Naive thymus-derived CD8-positive, alpha-beta T cell (primary cell): Measurements from ENCODE around the gene ANXA10. TPM values are rescaled to one million over a fixed set of nuclear protein-coding genes. Genes with fewer than 3 reads are reported as not detected.
A peak's percentile ranks its signal among the peaks of the same experiment; 100 is the strongest.

Experiments
- ATAC-seq, 2 donors: fragments of 150-1000 bp; cut with Tn5 transposase in 1 of 2; sonication (Bioruptor Pico), chemical (Tn5 transposase) in 1 of 2; 1 replicate in 1 of 2; 2 replicates in 1 of 2; pipeline ENCODE4 v1.10.0; 2021; ENCODE audit warnings: mild to moderate bottlenecking in 2 of 2, moderate library complexity in 2 of 2
- POLR2A ChIA-PET: fragments of 350-600 bp; sonication (Branson Sonifier 250); formaldehyde crosslinking; loops from one replicate; lab custom pipeline; 2021; ENCODE audit warnings: antibody characterized with exemption; lab: Charles Lee
- DNase-seq, 10 donors: peaks; one replicate each; pipeline versions ENCODE4 v3.0.0 to v3.0.0-alpha.2; 2020 to 2022
- H3K27ac Mint-ChIP-seq, 10 donors: one replicate each; pipeline ENCODE4 v1.8.0; 2020 to 2022; ENCODE audit warnings: mild to moderate bottlenecking in 10 of 10, mixed read lengths in 10 of 10, moderate library complexity in 4 of 10, inconsistent platforms in 1 of 10
- H3K27me3 Mint-ChIP-seq, 5 donors: one replicate each; pipeline ENCODE4 v1.8.0; 2021 to 2022; ENCODE audit warnings: mixed read lengths in 5 of 5
- H3K36me3 Mint-ChIP-seq, 3 donors: one replicate each; pipeline ENCODE4 v1.8.0; 2020 to 2022; ENCODE audit warnings: mixed read lengths in 3 of 3, mild to moderate bottlenecking in 2 of 3, inconsistent platforms in 1 of 3
- H3K4me1 Mint-ChIP-seq, 4 donors: one replicate each; pipeline ENCODE4 v1.8.0; 2021 to 2022; ENCODE audit warnings: mixed read lengths in 4 of 4
- H3K4me3 Mint-ChIP-seq, 10 donors: one replicate each; pipeline ENCODE4 v1.8.0; 2020 to 2022; ENCODE audit warnings: mild to moderate bottlenecking in 10 of 10, mixed read lengths in 10 of 10, moderate library complexity in 6 of 10, inconsistent platforms in 1 of 10
- H3K9me3 Mint-ChIP-seq, 9 donors: one replicate each; pipeline ENCODE4 v1.8.0; 2020 to 2022; ENCODE audit warnings: mixed read lengths in 9 of 9, mild to moderate bottlenecking in 3 of 9, inconsistent platforms in 1 of 9, moderate library complexity in 1 of 9
- polyA plus RNA-seq, 3 donors: library from polyadenylated mRNA; unstranded; fragments of 300-500 nt; fragmentation: Illumina TruSeq; gene quantifications; one replicate each; pipeline ENCODE4 v1.2.3, GENCODE V29; 2021
- total RNA-seq, 8 experiments: library from RNA in 2 of 8; stranded (reverse) in 2 of 8; gene quantifications; one replicate each; pipeline ENCODE4 v1.2.3 and lab custom pipeline; 2021 to 2026

ANXA10 gene
- total and polyA plus RNA-seq, 5 experiments from 2014 or later: not detected

DNA sequence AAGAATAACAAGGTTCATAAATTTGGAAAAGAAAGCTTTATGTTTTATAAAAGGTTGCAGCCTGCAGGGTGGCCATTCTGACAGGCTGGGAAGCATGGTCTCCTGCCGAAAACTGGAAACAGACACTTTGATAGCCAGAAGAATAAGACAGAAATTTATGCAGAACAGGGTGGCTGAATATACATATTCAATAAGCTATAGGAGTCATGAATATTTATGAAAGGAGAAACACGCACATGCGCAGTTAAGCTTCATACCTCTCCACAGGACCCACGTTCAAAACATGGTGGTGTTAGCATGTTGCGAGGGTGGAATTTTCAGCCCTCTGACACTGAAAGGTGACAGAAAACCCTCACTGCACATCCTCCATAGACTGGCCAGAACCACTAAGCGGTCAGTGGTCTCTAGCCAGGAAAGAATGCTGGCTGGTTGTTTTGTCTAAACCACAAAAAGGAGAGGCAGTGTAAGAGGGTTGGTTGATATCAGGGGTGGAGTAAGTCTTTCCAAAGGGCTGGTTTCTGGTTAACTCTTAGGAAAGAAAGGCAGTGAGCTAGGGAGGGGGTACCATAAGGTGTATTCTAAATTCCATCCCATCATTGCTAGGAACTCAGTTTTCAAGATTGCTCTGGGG, 58.2 kb downstream of the ANXA10 start:
- Mint-ChIP-seq H3K9me3 (no peaks in the 10 kb centered on the region), H3K4me1 (peaks cover 0 to 7% (median 3%) of the 10 kb centered on the region in 4 donors), H3K4me3 (no peak overlapping the region), H3K36me3 (no peaks in the 10 kb centered on the region), H3K27ac (no peak overlapping the region), H3K27me3 (peaks cover 0 to 14% (median 3%) of the 10 kb centered on the region in 5 donors)
- POLR2A ChIA-PET: no interaction called here
- DNase-seq (no peak), ATAC-seq (no peak)

DNA sequence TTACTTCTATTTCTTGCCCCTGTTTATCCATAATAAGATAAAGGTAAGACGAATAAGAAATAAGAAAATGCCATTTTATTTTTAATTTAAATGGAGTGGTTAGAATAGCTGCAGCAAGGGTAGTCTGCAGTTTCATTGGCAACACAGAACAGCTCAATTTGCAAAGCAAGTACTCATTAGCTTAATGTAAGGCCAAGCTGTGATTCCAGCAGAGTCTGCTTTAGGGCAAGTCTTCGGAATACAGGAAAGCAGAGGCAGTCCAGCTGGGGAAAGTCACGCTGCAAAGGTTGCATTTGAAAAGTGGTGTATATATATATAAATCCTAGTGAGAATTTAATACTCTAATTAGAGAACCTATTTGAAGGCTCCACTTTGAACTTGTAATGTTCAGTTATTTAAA, 59.0 kb downstream of the ANXA10 start:
- POLR2A ChIA-PET: no interaction called here
- Mint-ChIP-seq H3K36me3 (no peaks in the 10 kb centered on the region), H3K4me1 (peaks cover 0 to 7% (median 3%) of the 10 kb centered on the region in 4 donors), H3K27ac (no peak overlapping the region), H3K4me3 (no peak overlapping the region), H3K27me3 (peaks cover 0 to 14% (median 3%) of the 10 kb centered on the region in 5 donors), H3K9me3 (no peaks in the 10 kb centered on the region)
- ATAC-seq: no peak
- DNase-seq: no peak

DNA sequence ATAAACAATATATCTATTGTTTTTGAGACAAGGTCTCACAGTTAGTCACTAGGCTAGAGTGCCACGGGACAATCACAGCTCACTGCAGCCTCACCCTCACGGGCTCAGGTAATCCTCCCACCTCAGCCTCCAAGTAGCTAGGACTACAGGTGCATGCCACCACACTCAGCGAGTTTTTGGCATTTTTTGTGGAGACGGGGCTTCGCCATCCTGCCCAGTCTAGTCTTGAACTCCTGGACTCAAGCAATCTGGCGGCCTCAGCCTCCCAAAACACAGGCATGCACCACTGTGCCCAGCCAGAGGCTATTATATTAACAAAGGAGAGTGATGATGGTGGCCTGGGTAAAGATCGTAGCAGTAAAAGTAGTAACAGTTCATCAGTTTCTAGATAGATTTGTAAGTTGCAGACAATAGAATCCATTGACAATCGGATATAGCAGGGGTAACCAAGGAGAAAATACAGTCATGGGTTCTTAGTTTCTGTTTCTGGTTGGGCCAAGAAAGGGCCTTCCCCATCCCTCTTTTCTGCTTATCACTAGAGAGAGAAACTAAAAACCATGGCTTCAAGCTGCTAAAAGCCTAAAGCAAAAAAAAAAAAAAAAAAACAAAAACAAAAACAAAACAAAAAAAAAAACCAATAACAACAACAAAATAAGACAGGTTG, 60.6 kb downstream of the ANXA10 start:
- Mint-ChIP-seq H3K4me3 (peak overlapping the region; percentile 16 to 64 (median 50)), H3K27me3 (peaks cover 0 to 14% (median 3%) of the 10 kb centered on the region in 5 donors), H3K9me3 (no peaks in the 10 kb centered on the region), H3K27ac (peak overlapping the region in 2 of 10 donors; percentile 13 to 83), H3K36me3 (no peaks in the 10 kb centered on the region), H3K4me1 (peaks cover 0 to 7% (median 3%) of the 10 kb centered on the region in 4 donors)
- no peak for DNase-seq
- POLR2A ChIA-PET: no interaction called here
- no peak for ATAC-seq

DNA sequence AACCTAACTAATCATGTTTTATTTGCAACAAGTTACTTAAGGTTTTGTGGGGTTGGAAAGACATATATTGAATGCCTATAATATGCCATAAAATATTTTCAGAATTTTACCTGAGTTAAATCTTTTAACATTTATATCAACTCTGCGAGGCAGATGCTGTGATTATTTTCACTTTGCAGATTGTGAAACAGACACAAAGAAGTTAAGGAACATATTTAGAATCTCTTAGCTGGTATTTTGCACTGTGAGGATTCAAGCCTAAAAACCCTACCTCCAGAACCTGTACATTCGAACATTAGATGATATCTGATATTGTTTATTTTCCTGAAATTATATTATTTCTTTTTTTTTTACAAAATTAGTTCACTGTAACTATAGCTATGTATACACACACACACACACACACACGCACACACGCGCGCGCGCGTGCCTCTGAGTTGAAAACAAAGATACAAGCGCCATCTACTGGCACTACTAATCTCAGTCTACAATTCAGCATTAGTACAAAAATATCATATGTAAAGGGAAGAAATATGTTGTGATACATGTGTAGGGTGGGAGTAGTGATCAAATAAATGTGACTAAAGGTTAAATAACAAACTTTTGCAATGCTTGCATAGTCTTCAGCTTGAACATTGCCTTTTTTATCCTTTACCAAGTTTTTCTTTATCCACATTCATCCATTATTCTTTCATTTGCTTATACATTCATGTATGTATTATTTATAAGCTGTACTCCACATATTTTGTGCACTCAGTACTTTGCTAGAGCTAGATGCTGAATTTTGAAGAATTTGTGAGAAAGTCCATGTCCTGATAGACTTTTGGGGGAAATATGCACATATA, 61.5 kb downstream of the ANXA10 start:
- Mint-ChIP-seq H3K9me3 (peaks cover 0 to 3% (median 0%) of the 10 kb centered on the region in 9 donors), H3K27ac (peak overlapping the region in 1 of 10 donors; percentile 83), H3K4me3 (peak overlapping the region in 9 of 10 donors; percentile 16 to 64 (median 48)), H3K4me1 (peaks cover 0 to 7% (median 3%) of the 10 kb centered on the region in 4 donors), H3K36me3 (no peaks in the 10 kb centered on the region), H3K27me3 (peaks cover 0 to 14% (median 3%) of the 10 kb centered on the region in 5 donors)
- POLR2A ChIA-PET: interaction anchor here (0.5 kb wide), 1 partner anchor 1515 kb away, joined by 3 read pairs; no protein-coding TSS in a partner anchor
- ATAC-seq (peak; percentile 65 to 75), DNase-seq (peak; percentile 38 to 83 (median 56))

DNA sequence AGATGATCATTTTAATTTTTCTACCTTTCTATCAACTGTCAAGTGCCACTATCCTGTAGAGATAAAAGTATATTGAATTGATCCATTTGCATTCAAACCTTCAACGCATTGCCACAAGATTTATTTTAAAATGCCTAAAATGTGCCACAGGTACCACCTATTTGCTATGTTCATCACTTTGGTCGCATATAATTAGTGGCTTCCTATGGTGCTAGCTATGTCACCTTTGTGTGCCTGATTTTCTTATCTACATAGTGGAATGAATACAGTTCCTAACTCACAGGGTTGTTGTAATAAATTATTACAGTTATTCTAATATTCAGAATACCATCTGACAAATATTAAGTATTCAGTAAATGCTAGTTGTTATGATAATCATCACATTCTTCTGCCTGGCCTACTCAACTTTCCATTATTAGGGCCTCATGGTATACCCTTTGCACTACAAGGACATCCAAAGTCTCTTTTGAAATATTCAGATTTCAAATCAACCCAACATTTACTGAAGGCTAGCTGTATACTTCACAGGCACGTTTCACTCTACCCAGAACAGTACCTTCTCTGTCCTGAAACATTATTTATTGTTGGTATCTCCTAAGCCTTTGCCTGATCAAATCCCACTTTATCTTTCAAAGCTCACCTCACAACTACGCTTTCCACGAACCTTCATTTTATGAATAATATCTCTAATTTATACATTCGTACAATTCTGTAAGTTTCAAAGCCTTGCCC, 62.4 kb downstream of the ANXA10 start:
- no peak overlapping the region for H3K27ac Mint-ChIP-seq
- DNase-seq (no peak), ATAC-seq (no peak)
- POLR2A ChIA-PET: no interaction called here
- H3K36me3 Mint-ChIP-seq: peaks cover 0 to 5% (median 0%) of the 10 kb centered on the region in 3 donors
- H3K27me3 Mint-ChIP-seq: peaks cover 0 to 11% (median 3%) of the 10 kb centered on the region in 5 donors
- peaks cover 0 to 12% (median 5%) of the 10 kb centered on the region in 9 donors for H3K9me3 Mint-ChIP-seq
- H3K4me3 Mint-ChIP-seq: no peak overlapping the region
- peaks cover 0 to 7% (median 3%) of the 10 kb centered on the region in 4 donors for H3K4me1 Mint-ChIP-seq

GRCh38 chr4:168162604-168163003, 70.3 kb downstream of the ANXA10 start:
- Mint-ChIP-seq H3K4me3 (no peak overlapping the region), H3K9me3 (peaks cover 0 to 35% (median 18%) of the 10 kb centered on the region in 9 donors), H3K27ac (no peak overlapping the region), H3K4me1 (no peaks in the 10 kb centered on the region), H3K27me3 (peaks cover 0 to 8% (median 1%) of the 10 kb centered on the region in 5 donors), H3K36me3 (peaks cover 0 to 29% (median 0%) of the 10 kb centered on the region in 3 donors)
- POLR2A ChIA-PET: no interaction called here
- ATAC-seq: no peak
- DNase-seq: no peak

GRCh38 chr4:168163106-168163505, 70.8 kb downstream of the ANXA10 start:
- Mint-ChIP-seq H3K27me3 (peaks cover 0 to 8% (median 1%) of the 10 kb centered on the region in 5 donors), H3K27ac (no peak overlapping the region), H3K4me3 (no peak overlapping the region), H3K9me3 (peaks cover 0 to 35% (median 18%) of the 10 kb centered on the region in 9 donors), H3K4me1 (no peaks in the 10 kb centered on the region), H3K36me3 (peaks cover 0 to 29% (median 0%) of the 10 kb centered on the region in 3 donors)
- ATAC-seq (no peak), DNase-seq (no peak)
- POLR2A ChIA-PET: no interaction called here

GRCh38 chr4:168164045-168164444, 71.7 kb downstream of the ANXA10 start:
- ATAC-seq (no peak), DNase-seq (no peak)
- peaks cover 0 to 8% (median 1%) of the 10 kb centered on the region in 5 donors for H3K27me3 Mint-ChIP-seq
- H3K36me3 Mint-ChIP-seq: peaks cover 0 to 28% (median 2%) of the 10 kb centered on the region in 3 donors
- H3K4me3 Mint-ChIP-seq: no peak overlapping the region
- no peak overlapping the region for H3K27ac Mint-ChIP-seq
- POLR2A ChIA-PET: no interaction called here
- H3K9me3 Mint-ChIP-seq: peaks cover 0 to 30% (median 16%) of the 10 kb centered on the region in 9 donors
- no peaks in the 10 kb centered on the region for H3K4me1 Mint-ChIP-seq

DNA sequence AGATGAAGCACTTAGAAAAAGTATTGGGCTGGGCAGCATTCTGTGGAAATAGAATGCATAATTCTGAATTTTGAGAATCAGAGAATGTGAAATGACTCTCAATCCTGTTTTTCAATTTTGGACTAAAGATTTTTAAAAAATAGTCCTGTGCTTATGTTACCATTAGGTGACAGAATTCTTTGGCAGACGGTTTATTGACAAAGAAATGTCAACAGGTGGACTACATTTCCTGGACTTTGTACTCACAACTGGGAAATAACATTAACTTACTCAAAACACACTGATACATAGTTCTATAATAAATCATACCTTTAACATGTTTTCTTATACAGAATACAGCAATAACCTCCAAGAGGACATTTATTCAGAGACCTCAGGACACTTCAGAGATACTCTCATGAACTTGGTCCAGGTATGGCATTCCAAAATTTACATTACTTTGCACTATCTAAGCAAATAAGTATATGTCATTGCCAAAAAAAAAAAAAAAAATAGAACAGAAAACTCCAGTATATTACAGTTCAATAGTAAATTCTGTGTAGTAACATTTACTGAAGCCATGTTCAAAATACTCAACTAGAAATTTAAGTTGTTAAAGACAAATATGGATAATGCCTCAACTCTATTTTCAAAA, 72.7 kb downstream of the ANXA10 start:
- Mint-ChIP-seq H3K27me3 (peaks cover 0 to 8% (median 1%) of the 10 kb centered on the region in 5 donors), H3K36me3 (peaks cover 0 to 21% (median 2%) of the 10 kb centered on the region in 3 donors), H3K9me3 (peaks cover 0 to 20% (median 10%) of the 10 kb centered on the region in 9 donors), H3K4me3 (no peak overlapping the region), H3K27ac (no peak overlapping the region), H3K4me1 (no peaks in the 10 kb centered on the region)
- POLR2A ChIA-PET: no interaction called here
- ATAC-seq (no peak), DNase-seq (no peak)

GRCh38 chr4:168167714-168168284, 75.5 kb downstream of the ANXA10 start:
- H3K9me3 Mint-ChIP-seq: no peaks in the 10 kb centered on the region
- no peak for ATAC-seq
- POLR2A ChIA-PET: no interaction called here
- DNase-seq: no peak
- H3K27me3 Mint-ChIP-seq: no peaks in the 10 kb centered on the region
- H3K36me3 Mint-ChIP-seq: peaks cover 0 to 4% (median 2%) of the 10 kb centered on the region in 3 donors
- H3K4me1 Mint-ChIP-seq: no peaks in the 10 kb centered on the region
- no peak overlapping the region for H3K4me3 Mint-ChIP-seq
- no peak overlapping the region for H3K27ac Mint-ChIP-seq

DNA sequence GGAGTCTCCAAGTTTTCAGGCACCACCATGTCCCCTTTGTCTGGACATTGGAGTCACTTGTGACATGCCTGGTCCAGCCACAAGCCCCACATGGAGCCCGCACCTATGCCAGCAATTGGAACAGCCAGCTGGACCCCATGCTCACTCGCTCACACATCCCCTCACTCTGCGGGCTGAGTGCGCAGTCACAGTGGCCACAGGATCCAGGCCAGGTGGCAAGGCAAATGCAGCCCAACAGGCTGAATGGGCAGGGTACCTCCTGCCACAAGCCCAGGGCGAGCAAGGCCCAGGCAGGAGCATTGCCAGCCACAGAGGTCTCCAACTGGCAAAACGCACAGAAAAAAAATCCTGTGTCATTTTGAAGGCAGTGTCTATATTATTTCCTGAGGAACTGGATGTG, 82.0 kb downstream of the ANXA10 start:
- Mint-ChIP-seq H3K4me3 (no peak overlapping the region), H3K9me3 (no peaks in the 10 kb centered on the region), H3K27me3 (no peaks in the 10 kb centered on the region), H3K4me1 (no peaks in the 10 kb centered on the region), H3K27ac (no peak overlapping the region), H3K36me3 (no peaks in the 10 kb centered on the region)
- ATAC-seq: no peak
- POLR2A ChIA-PET: no interaction called here
- no peak for DNase-seq
